NB4 (cell line): Measurements from ENCODE around the gene WDR12.
A peak's percentile ranks its signal among the peaks of the same experiment; 100 is the strongest.

Experiments used
- DNase-seq: peaks from one replicate; pipeline ENCODE4 v3.0.0; 2010; ENCODE audit warnings: low read depth
- H3K4me3 ChIP-seq: one replicate; pipeline ENCODE4 v1.5.1; 2011; ENCODE audit warnings: mild to moderate bottlenecking, low read depth, low read length, moderate library complexity
- MYC ChIP-seq: IDR thresholded peaks from 2 replicates; pipeline ENCODE4 v1.6.1; 2011; ENCODE audit warnings: low read depth, low read length
- POLR2A ChIP-seq: IDR thresholded peaks from 2 replicates; pipeline ENCODE4 v1.6.1; 2011; ENCODE audit warnings: mild to moderate bottlenecking; ENCODE audit not compliant: insufficient read length; ENCODE audit errors: extremely low read depth
- TF ChIP-seq, protein P1 (sequence below): IDR thresholded peaks from one replicate; pipeline ENCODE4 v1.5.1; 2012; ENCODE audit warnings: low read depth, low read length
- TF ChIP-seq, protein P2 (sequence below): IDR thresholded peaks from 2 replicates; pipeline ENCODE4 v1.6.1; 2011; ENCODE audit warnings: low read depth, low read length

The WDR12 gene

DNA sequence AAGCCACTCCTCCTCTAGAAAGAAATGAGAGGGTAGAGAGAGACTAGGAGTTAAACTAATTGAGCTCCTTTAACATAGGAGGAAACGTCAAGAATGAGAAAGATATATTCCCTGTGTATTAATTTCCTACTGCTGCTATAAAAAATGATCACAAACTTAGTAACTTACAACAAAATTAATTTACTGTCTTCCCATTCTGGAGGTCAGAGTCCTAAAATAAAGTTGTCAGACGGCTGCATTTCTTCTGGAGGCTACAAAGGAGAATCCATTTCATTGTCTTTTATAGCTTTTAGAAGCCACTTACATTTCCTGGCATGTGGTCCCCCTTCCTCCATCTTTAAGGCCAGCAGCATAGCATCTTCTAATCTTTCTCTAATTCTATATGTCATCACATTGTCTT, 66.8 kb downstream of the WDR12 start:
- TF ChIP-seq, protein P1, sequence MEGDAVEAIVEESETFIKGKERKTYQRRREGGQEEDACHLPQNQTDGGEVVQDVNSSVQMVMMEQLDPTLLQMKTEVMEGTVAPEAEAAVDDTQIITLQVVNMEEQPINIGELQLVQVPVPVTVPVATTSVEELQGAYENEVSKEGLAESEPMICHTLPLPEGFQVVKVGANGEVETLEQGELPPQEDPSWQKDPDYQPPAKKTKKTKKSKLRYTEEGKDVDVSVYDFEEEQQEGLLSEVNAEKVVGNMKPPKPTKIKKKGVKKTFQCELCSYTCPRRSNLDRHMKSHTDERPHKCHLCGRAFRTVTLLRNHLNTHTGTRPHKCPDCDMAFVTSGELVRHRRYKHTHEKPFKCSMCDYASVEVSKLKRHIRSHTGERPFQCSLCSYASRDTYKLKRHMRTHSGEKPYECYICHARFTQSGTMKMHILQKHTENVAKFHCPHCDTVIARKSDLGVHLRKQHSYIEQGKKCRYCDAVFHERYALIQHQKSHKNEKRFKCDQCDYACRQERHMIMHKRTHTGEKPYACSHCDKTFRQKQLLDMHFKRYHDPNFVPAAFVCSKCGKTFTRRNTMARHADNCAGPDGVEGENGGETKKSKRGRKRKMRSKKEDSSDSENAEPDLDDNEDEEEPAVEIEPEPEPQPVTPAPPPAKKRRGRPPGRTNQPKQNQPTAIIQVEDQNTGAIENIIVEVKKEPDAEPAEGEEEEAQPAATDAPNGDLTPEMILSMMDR = no peak
- TF ChIP-seq MYC = no peak
- TF ChIP-seq, protein P2, sequence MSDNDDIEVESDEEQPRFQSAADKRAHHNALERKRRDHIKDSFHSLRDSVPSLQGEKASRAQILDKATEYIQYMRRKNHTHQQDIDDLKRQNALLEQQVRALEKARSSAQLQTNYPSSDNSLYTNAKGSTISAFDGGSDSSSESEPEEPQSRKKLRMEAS = no peak
- TF ChIP-seq POLR2A = no peak
- no peak overlapping the region for H3K4me3 ChIP-seq
- DNase-seq = no peak

DNA sequence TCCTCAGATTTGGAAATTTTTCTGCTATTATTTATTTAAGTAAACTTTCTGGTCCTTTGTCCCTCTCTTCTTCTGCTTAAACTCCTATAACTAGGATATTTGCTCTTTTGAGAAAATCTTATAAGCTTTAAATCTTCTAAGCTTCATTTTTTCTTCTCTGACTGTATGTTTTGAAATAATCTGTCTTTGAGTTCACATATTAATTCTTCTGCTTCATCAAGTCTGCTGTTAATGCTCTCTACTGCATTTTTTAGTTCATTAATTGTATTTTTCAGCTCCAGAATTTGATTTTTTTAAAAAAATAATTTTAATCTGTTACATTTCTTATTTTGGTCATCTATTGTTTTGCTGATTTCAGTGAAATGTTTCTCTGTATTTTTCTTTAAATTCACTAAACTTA, 68.8 kb downstream of the WDR12 start:
- no peak for DNase-seq
- TF ChIP-seq POLR2A (no peak), MYC (no peak)
- TF ChIP-seq, protein P1 = no peak
- TF ChIP-seq, protein P2 = no peak
- no peak overlapping the region for H3K4me3 ChIP-seq

DNA sequence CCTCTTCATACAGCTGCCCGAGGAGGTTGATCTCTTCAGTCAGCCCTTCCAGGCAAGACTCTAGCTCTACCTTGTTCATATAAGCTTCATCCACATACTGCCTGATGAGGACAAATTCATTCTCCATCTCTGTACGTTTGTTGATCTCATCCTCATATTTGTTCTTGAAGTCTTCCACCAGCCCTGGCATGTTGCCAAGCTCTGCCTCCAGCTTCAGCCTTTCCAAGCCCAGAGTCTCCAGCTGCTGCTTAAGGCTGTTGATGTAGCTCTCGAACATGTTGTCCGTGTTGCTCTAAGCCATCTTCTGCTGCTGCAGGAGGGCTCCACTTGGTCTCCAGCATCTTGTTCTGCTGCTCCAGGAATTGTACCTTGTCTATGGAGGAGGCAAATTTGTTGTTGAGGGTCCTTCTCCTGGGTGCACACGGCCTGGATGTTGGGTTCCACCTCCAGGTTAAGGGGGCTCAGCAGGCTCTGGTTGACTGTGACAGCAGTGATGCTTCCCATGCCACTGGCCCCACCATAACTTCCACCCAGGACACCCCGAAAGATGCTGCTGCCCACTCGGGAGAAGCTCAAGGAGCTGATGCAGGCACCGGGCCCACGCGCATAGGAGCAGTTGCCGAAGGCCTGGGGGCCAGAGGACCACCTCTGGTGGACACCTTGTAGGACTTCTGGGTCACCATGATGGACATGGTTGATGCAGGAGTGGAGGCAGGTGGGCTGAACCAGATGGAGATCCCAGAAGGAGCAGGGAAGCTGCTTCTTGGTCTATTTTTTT, 70.2 kb downstream of the WDR12 start:
- DNase-seq = no peak
- H3K4me3 ChIP-seq = no peak overlapping the region
- TF ChIP-seq, protein P2 = no peak
- TF ChIP-seq, protein P1 = no peak
- TF ChIP-seq POLR2A (no peak), MYC (no peak)

DNA sequence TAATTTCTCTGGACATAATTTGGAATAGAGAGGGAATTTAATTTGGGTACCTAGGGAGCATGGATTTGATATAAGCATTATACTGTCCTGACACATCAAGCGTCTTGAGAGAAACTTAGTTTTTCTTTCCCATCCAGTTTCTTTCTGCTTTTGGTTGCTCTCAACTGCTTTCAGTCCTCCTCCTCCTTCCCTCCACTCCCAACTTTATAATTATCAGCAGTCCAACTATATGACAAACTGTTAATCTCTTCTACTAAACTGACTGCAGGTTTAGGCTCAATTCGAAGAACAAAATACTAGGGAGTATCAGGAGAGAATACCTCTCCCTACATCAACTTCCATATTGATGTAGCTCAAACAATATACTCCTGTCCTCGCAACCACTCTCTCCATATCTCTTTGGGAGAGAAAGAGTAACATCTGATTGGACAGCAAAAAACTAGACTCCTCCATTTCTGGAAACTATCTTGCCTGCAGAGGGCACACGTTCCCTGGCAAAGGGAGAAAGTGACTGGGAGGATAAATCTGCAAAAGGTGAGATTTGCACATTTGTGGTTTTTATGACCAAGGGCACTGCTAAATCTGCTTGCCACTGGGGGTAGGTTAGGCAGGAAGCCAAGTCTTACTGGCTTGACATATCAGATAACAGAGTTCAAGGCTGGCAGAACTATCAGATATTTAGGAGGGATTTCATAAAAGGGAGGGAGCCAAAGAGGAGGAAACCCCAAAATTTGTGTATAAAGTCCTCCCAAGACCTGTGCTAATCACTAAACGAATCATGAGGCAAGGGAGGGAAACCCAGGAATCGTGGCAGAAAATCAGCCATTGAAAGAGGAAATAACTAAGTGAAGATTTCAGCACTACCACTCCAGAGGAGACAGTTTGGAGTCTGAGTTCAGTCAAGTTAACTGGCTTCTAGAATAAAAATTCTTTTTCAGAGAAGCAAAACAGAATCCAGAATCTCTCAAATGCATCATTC, 79.9 kb downstream of the WDR12 start:
- no peak overlapping the region for H3K4me3 ChIP-seq
- TF ChIP-seq MYC (no peak), POLR2A (no peak)
- TF ChIP-seq, protein P2 = 0 out of 2 replicates have a peak, but pooled peaks have one; percentile 19
- TF ChIP-seq, protein P1 = peak; percentile 71
- peak; percentile 82 for DNase-seq

DNA sequence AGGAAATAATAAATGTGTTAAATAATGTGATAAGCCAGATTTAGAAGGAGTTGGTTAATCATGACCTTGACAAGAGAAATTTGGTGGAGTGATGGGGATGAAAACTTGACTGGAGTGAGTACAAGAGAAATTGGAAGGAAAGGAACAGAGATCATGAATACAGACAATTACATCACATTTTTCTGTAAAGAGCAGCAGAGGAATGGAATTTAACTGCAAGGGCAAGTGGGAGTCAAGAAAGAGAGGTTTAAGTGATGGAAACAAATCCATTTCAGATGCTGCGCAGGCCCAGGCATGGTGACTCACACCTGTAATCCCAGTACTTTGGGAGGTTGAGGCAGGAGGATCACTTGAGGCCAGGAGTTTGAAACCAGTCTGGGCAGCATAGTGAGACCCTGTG, 86.6 kb downstream of the WDR12 start:
- DNase-seq = no peak
- no peak overlapping the region for H3K4me3 ChIP-seq
- TF ChIP-seq, protein P1 = no peak
- TF ChIP-seq, protein P2 = no peak
- TF ChIP-seq POLR2A (no peak), MYC (no peak)
